Fibroblast of the aortic adventitia (primary cell): ENCODE measurements around the gene UBL3. TPM values are rescaled to one million over a fixed set of nuclear protein-coding genes. Genes with fewer than 3 reads are reported as not detected.

Source experiments
- DNase-seq: peaks from one replicate; pipeline ENCODE4 v3.0.0-alpha.2; 2010; ENCODE audit warnings: low read depth
- H3K4me3 ChIP-seq: 2 replicates; pipeline ENCODE4 v1.5.1; 2011; ENCODE audit warnings: low read depth, mild to moderate bottlenecking, control low read depth, low read length, moderate library complexity
- CTCF ChIP-seq: IDR thresholded peaks from 2 replicates; pipeline ENCODE4 v1.5.1; 2011; ENCODE audit warnings: mild to moderate bottlenecking, low read length, control low read depth, inconsistent platforms; ENCODE audit not compliant: insufficient read depth
- total RNA-seq: library from RNA; depleted of rRNA; stranded (reverse); fragments of >200 nt; gene quantifications from 2 replicates; pipeline ENCODE4 v1.2.3, GENCODE V29; 2012; ENCODE audit warnings: low replicate concordance

The UBL3 gene
- total RNA-seq, 1 donor: 57.7 TPM

GRCh38 chr13:29760544-29760943 is 89.9 kb downstream of the UBL3 start:
- H3K4me3 ChIP-seq: no peak overlapping the region
- no peak for DNase-seq
- TF ChIP-seq CTCF: no peak

- no peak overlapping the region for H3K4me3 ChIP-seq
- no peak for DNase-seq
- no peak for TF ChIP-seq CTCF
Observed at GRCh38 chr13:29758531-29759114, 91.8 kb downstream of the UBL3 start.

- TF ChIP-seq CTCF: no peak
- peak; percentile 59 for DNase-seq
- no peak overlapping the region for H3K4me3 ChIP-seq
Observed at GRCh38 chr13:29756506-29756905, 93.9 kb downstream of the UBL3 start.

- peak; percentile 21 for DNase-seq
- no peak for TF ChIP-seq CTCF
Observed at GRCh38 chr13:29754473-29754806, 96.0 kb downstream of the UBL3 start.

GRCh38 chr13:29753618-29754472 is 96.6 kb downstream of the UBL3 start:
- peak; percentile 47 for DNase-seq
- no peak for TF ChIP-seq CTCF
- H3K4me3 ChIP-seq: no peak overlapping the region

More at GRCh38 chr13:29754473-29754806, 96.0 kb downstream of the UBL3 start:
- no peak overlapping the region for H3K4me3 ChIP-seq

- no peak overlapping the region for H3K4me3 ChIP-seq
- no peak for TF ChIP-seq CTCF
- no peak for DNase-seq
Observed at GRCh38 chr13:29752175-29752574, 98.2 kb downstream of the UBL3 start.
